ENCODE results near the gene ITGB8.

ITGB8 gene

DNA sequence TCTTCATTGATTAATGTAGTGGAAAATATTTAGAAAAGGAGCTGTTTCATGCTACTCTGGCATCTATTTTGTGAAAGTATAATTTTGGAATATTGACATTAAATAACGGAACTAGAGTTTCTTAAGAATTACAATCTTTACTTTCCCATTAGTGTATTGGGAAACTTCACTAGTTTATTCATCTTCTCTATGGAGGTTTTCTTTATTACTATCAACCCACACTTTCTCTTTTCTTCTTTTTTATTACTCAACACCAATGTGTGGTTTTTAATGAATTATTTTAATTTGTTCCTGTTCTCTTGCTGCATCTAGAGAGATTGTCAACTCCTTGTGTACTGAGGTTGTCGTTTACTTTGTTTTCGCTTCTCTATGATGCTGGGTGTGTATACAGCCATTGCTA is 20.4 kb upstream of the ITGB8 start:
- no peak for DNase-seq

- peak; percentile 53 for DNase-seq
Measured at GRCh38 chr7:20310963-20311742, 19.5 kb upstream of the ITGB8 start.

GRCh38 chr7:20311743-20312042 is 19.0 kb upstream of the ITGB8 start:
- no peak for DNase-seq

DNA sequence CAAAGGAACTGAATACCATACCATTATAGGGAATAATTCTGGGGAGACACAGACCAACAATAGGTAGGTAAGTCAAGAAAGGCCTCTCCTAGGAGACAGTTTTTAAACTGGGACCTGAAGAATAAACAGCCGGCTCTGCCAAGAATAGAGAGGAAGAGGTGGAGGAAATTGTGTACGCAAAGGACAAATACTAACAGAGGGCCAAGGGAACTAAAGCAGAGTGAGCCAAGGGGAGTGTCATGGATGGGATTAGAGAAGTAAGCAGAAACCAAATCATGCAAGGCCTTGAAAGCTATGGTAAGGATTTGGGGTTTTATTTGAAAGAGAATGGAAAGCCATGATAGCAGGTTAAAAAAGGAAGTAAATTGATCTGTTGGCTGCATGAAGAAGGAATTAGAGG is 18.1 kb upstream of the ITGB8 start:
- no peak for DNase-seq

GRCh38 chr7:20313626-20314025 is 17.1 kb upstream of the ITGB8 start:
- DNase-seq: no peak

DNA sequence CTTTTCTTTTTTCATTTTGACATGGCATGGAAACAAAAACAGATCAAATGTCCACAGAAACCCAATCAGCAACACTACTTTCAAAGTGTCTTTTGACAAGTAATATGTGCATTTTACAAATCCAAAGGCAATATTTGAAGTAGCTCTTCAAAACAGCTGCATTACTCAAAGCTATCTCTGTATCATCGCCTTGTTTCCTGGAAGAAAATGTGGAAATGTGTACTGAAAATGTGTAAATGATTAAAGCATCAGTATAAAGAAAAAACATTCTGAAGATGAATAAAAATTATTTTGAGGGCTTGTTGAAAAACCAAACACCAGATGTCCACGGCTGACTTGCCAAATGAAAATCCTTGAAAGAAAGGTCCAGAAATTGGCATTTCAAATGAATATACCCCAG is 16.5 kb upstream of the ITGB8 start:
- no peak for DNase-seq

DNA sequence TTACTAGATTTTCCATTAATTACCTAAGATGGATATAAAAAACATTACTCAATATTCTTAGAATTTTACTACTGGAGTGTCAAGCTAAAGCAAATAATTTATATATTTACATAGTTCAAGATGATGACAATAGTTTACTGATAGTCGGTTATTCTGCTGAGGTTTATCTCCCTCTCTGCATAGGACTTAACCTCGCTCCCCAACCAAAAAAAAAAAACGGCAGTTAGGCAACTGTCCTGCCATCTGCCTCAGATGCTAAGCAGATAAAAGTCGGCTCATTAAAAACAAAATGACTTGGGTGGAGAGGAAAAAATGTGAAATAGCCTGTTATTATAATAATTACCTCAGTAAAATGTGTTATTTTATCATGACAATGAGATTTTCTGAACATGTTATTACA is 14.0 kb upstream of the ITGB8 start:
- DNase-seq: no peak

GRCh38 chr7:20317413-20317812 is 13.3 kb upstream of the ITGB8 start:
- no peak for DNase-seq

- no peak for DNase-seq
Measured at GRCh38 chr7:20318933-20319332, 11.8 kb upstream of the ITGB8 start.

- peak; percentile 33 for DNase-seq
Measured at GRCh38 chr7:20320322-20320721, 10.4 kb upstream of the ITGB8 start.

DNA sequence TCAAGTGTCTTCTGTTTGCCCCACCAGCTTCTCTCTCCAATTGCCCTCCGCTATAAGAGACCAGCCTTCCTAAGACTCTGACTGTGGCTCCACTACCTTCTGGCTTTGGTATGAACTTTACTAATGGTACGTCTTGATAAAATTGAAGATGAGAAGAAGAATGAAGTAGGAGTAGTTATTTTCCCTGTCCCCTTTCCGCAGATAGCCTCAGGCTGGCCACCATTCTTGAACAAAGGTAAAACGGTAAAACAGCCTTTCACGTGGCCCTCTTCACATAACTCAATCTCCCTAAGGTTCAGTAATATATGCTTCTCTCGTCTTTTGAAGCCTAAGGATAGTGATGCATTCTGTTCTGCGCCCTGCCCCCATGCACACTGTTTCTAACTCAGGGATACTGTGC is 9.9 kb upstream of the ITGB8 start:
- no peak for DNase-seq

GRCh38 chr7:20323595-20323994 is 7.1 kb upstream of the ITGB8 start:
- DNase-seq: peak; percentile 37

- DNase-seq: no peak
Measured at GRCh38 chr7:20326342-20326741, 4.4 kb upstream of the ITGB8 start.

DNA sequence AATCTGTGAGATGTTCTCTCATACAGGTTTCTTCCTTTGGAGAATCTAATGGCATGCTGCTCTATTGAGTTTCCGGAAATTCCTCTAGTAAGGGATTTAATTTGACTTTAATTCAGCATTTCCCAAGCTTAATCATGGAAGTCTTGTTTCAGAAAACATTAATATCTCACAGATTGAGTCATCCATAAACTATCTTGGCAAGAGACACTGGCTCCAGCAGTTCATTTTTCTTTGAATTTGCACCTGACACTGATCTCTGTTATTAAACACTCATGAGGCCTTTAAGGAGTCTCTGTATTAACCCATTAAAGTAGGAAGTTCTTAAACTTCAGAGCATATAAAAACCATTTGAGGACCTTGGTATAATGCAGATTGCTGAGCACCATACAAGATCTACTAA is 3.6 kb upstream of the ITGB8 start:
- peak; percentile 51 for DNase-seq

DNA sequence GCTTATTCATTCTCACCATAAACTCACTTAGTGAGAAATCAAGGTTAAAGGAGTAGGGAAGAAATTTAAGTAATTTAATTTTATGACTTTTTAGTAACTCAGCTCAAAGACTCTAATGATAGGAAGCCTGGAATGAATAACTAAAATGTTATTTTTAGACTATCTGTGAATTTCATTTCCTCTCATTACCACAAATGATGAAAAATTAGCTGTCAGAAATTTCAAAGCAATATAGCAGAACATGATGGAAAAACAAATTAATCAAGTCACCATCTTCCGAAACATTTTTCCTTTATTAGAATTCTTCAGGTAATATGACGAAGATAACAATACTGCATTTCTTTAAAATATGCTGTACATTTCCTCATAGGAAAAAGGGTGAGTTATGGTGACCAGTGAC is 2.7 kb upstream of the ITGB8 start:
- no peak for DNase-seq

GRCh38 chr7:20328692-20329091 is 2.0 kb upstream of the ITGB8 start:
- DNase-seq: no peak

GRCh38 chr7:20329389-20330238 is 1.1 kb upstream of the ITGB8 start:
- peak; percentile 64 for DNase-seq

DNA sequence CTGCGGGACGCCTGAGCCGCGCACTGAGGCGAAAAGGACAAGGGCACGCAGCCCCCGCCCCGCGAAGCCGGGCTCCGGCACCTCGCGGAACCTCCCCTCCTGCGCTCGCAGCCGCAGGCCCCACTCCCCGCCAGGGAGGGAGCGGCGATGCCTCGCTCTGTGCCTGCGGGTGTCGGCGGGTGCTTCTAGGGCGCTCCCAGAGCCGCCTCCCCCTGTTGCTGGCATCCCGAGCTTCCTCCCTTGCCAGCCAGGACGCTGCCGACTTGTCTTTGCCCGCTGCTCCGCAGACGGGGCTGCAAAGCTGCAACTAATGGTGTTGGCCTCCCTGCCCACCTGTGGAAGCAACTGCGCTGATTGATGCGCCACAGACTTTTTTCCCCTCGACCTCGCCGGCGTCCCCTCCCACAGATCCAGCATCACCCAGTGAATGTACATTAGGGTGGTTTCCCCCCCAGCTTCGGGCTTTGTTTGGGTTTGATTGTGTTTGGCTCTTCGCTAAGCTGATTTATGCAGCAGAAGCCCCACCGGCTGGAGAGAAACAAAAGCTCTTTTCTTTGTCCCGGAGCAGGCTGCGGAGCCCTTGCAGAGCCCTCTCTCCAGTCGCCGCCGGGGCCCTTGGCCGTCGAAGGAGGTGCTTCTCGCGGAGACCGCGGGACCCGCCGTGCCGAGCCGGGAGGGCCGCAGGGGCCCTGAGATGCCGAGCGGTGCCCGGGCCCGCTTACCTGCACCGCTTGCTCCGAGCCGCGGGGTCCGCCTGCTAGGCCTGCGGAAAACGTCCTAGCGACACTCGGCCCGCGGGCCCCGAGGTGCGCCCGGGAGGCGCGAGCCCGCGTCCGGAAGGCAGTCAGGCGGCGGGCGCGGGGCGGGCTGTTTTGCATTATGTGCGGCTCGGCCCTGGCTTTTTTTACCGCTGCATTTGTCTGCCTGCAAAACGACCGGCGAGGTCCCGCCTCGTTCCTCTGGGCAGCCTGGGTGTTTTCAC is 519 bp downstream of the ITGB8 start:
- DNase-seq: peak; percentile 31

- no peak for DNase-seq
Measured at GRCh38 chr7:20331910-20332813, 1.5 kb downstream of the ITGB8 start.

- no peak for DNase-seq
Measured at GRCh38 chr7:20338285-20338684, 7.6 kb downstream of the ITGB8 start.

GRCh38 chr7:20340839-20341238 is 10.1 kb downstream of the ITGB8 start:
- DNase-seq: no peak

DNA sequence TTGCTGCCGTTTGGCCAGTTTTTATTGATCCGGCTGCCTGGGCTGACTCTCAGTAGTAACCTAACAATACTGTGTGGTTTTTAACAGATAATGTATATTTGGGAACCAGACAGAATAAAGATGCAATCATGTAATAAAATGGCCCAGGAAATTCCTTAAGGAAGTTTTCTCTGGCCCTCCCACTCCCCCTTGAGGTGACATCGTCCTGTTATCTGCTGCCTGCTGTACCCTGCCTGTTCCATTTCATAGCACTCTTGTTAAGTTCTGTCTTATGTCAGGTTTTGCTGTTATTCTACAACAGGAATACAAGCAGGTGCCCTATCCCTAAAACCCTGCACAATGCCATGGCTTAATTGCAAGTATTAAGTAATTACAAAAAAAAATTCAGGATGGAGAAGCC is 12.5 kb downstream of the ITGB8 start:
- DNase-seq: no peak

All from fibroblast of skin of right quadriceps (primary cell).